CD14-positive monocyte (primary cell): ENCODE measurements around the gene MBP. TPM values are rescaled to one million over a fixed set of nuclear protein-coding genes. Genes with fewer than 3 reads are reported as not detected.

Experiments used
- DNase-seq, 3 donors: peaks; one replicate each; pipeline ENCODE4 v3.0.0-alpha.2; 2011 to 2022
- H2AFZ ChIP-seq: 2 replicates; pipeline ENCODE4 v1.6.0; 2012; ENCODE audit warnings: mild to moderate bottlenecking, low read depth, low read length, inconsistent platforms; ENCODE audit not compliant: insufficient read depth, poor library complexity, severe bottlenecking
- H3K27ac ChIP-seq, 2 donors: 1 replicate in 1 of 2; 2 replicates in 1 of 2; pipeline ENCODE4 v1.5.1; 2012 to 2013; ENCODE audit warnings: low read length in 2 of 2, control low read depth in 1 of 2, inconsistent platforms in 1 of 2, low read depth in 1 of 2, mild to moderate bottlenecking in 1 of 2
- H3K27me3 ChIP-seq, 2 donors: one replicate each; pipeline versions ENCODE4 v1.6.0 to v1.6.1; 2011 to 2013; ENCODE audit warnings: low read length in 2 of 2; ENCODE audit not compliant: control insufficient read depth in 2 of 2, insufficient read depth in 2 of 2
- H3K36me3 ChIP-seq, 2 donors: replicated peaks in 1 of 2; 1 replicate in 1 of 2; 2 replicates in 1 of 2; pipeline versions ENCODE4 v1.5.1 to v1.6.1; 2012 to 2013; ENCODE audit warnings: low read length in 2 of 2, control low read depth in 1 of 2, inconsistent platforms in 1 of 2, mild to moderate bottlenecking in 1 of 2; ENCODE audit not compliant: insufficient read depth in 2 of 2, control insufficient read depth in 1 of 2
- H3K4me1 ChIP-seq, 2 donors: 1 replicate in 1 of 2; 2 replicates in 1 of 2; pipeline versions ENCODE4 v1.5.1 to v1.6.1; 2012 to 2013; ENCODE audit warnings: low read length in 2 of 2, control low read depth in 1 of 2, inconsistent platforms in 1 of 2, mild to moderate bottlenecking in 1 of 2, moderate library complexity in 1 of 2; ENCODE audit not compliant: insufficient read depth in 2 of 2, control insufficient read depth in 1 of 2
- H3K4me2 ChIP-seq: replicated peaks from 2 replicates; pipeline ENCODE3; 2012; ENCODE audit warnings: low read length, moderate library complexity, mild to moderate bottlenecking; ENCODE audit not compliant: poor library complexity, severe bottlenecking; ENCODE audit errors: extremely low read depth
- H3K4me3 ChIP-seq, 3 experiments: fragments of 200-600 bp in 1 of 3; sonication (generic) in 1 of 3; replicated peaks in 1 of 3; 1 replicate in 2 of 3; 2 replicates in 1 of 3; pipeline ENCODE4 v1.5.1; 2011 to 2013; ENCODE audit warnings: low read length in 3 of 3, mild to moderate bottlenecking in 3 of 3, control low read depth in 2 of 3, low read depth in 2 of 3, inconsistent platforms in 1 of 3, moderate library complexity in 1 of 3
- H3K79me2 ChIP-seq: 2 replicates; pipeline ENCODE4 v1.6.0; 2012; ENCODE audit warnings: mild to moderate bottlenecking, control low read depth, inconsistent platforms, low read length, moderate library complexity; ENCODE audit not compliant: insufficient read depth
- H3K9ac ChIP-seq: 2 replicates; pipeline ENCODE4 v1.6.0; 2017; ENCODE audit warnings: low read length, mild to moderate bottlenecking; ENCODE audit not compliant: insufficient read depth, poor library complexity, severe bottlenecking
- H3K9me3 ChIP-seq, 2 donors: replicated peaks in 1 of 2; 1 replicate in 1 of 2; 2 replicates in 1 of 2; pipeline versions ENCODE4 v1.5.1 to v1.6.1; 2012 to 2013; ENCODE audit warnings: low read length in 2 of 2, control low read depth in 1 of 2; ENCODE audit not compliant: control insufficient read depth in 1 of 2, insufficient read depth in 1 of 2
- H4K20me1 ChIP-seq: 2 replicates; pipeline ENCODE4 v1.6.0; 2012; ENCODE audit warnings: mild to moderate bottlenecking, low read length, control low read depth, moderate library complexity; ENCODE audit not compliant: insufficient read depth
- H3K27ac Mint-ChIP-seq, 7 donors: one replicate each; pipeline ENCODE4 v1.8.0; 2020; ENCODE audit warnings: mild to moderate bottlenecking in 7 of 7, mixed read lengths in 7 of 7, moderate library complexity in 6 of 7, inconsistent platforms in 2 of 7
- H3K27me3 Mint-ChIP-seq, 3 donors: one replicate each; pipeline ENCODE4 v1.8.0; 2021 to 2022; ENCODE audit warnings: low read depth in 3 of 3, mild to moderate bottlenecking in 3 of 3, mixed read lengths in 3 of 3, moderate library complexity in 3 of 3, inconsistent platforms in 1 of 3
- H3K36me3 Mint-ChIP-seq, 2 donors: one replicate each; pipeline ENCODE4 v1.8.0; 2020; ENCODE audit warnings: mixed read lengths in 2 of 2, inconsistent platforms in 1 of 2, mild to moderate bottlenecking in 1 of 2
- H3K4me1 Mint-ChIP-seq: one replicate; pipeline ENCODE4 v1.8.0; 2020; ENCODE audit warnings: mild to moderate bottlenecking, mixed read lengths
- H3K4me3 Mint-ChIP-seq, 2 donors: one replicate each; pipeline ENCODE4 v1.8.0; 2020; ENCODE audit warnings: mild to moderate bottlenecking in 2 of 2, mixed read lengths in 2 of 2, moderate library complexity in 1 of 2
- H3K9me3 Mint-ChIP-seq, 7 donors: one replicate each; pipeline ENCODE4 v1.8.0; 2020 to 2022; ENCODE audit warnings: mixed read lengths in 7 of 7, mild to moderate bottlenecking in 6 of 7, moderate library complexity in 6 of 7, inconsistent platforms in 2 of 7
- CTCF ChIP-seq: fragments of 200-600 bp; IDR thresholded peaks from one replicate; pipeline ENCODE4 v1.8.0; 2022; ENCODE audit warnings: antibody characterized with exemption, mild to moderate bottlenecking
- WGBS: methylation state at CpG from one replicate; pipeline ENCODE4 v1.1.5; 2013; ENCODE audit warnings: missing lambda C conversion rate; ENCODE audit not compliant: insufficient coverage; 5-methylcytosine and 5-hydroxymethylcytosine counted together
- intact Hi-C, 2 donors: fragments of 100-400 bp; cut with micrococcal nuclease; formaldehyde crosslinking; loops; one replicate each; pipeline versions ENCODE4 v1.15.0 to v1.15.1; 2023
- polyA plus RNA-seq, 3 donors: library from polyadenylated mRNA; depleted of rRNA in 1 of 3; unstranded in 2 of 3; stranded (reverse) in 1 of 3; fragments of 300-500 nt in 2 of 3; fragments of >200 nt in 1 of 3; fragmentation: Illumina TruSeq in 2 of 3; gene quantifications; 1 replicate in 2 of 3; 2 replicates in 1 of 3; pipeline ENCODE4 v1.2.3, GENCODE V29; 2012 to 2021

MBP gene
- polyA plus RNA-seq, 3 donors: 47.7 to 81.0 (median 50.4) TPM

GRCh38 chr18:77021075-77021474 lies 111.5 kb downstream of the MBP start:
- peaks cover 98% of the 10 kb centered on the region for H4K20me1 ChIP-seq
- Mint-ChIP-seq H3K27ac (peak overlapping the region in 2 of 7 donors; percentile 7 to 63), H3K27me3 (peaks cover 0 to under 1% (median 0%) of the 10 kb centered on the region in 3 donors), H3K4me1 (peaks cover 16% of the 10 kb centered on the region), H3K9me3 (no peaks in the 10 kb centered on the region), H3K4me3 (no peak overlapping the region), H3K36me3 (peaks cover 80 to 85% of the 10 kb centered on the region in 2 donors)
- peaks cover 44 to 86% of the 10 kb centered on the region in 2 donors for H3K36me3 ChIP-seq
- WGBS: 100% methylated on average over 2 of the region's 9 CpGs
- H3K4me3 ChIP-seq: no peak overlapping the region
- H3K4me2 ChIP-seq: no peak overlapping the region
- DNase-seq: no peak
- no peak for TF ChIP-seq CTCF
- H3K9ac ChIP-seq: no peak overlapping the region
- peaks cover 42% of the 10 kb centered on the region for H3K79me2 ChIP-seq
- H3K9me3 ChIP-seq: no peaks in the 10 kb centered on the region
- H3K27ac ChIP-seq: no peak overlapping the region
- intact Hi-C loops: no loop called here
- peaks cover 9 to 12% of the 10 kb centered on the region in 2 donors for H3K4me1 ChIP-seq
- no peak overlapping the region for H2AFZ ChIP-seq
- no peaks in the 10 kb centered on the region for H3K27me3 ChIP-seq

GRCh38 chr18:77020561-77020960 lies 112.0 kb downstream of the MBP start:
- H4K20me1 ChIP-seq: peaks cover 98% of the 10 kb centered on the region
- Mint-ChIP-seq H3K4me3 (no peak overlapping the region), H3K36me3 (peaks cover 79 to 85% of the 10 kb centered on the region in 2 donors), H3K27me3 (no peaks in the 10 kb centered on the region), H3K9me3 (no peaks in the 10 kb centered on the region), H3K27ac (peak overlapping the region in 1 of 7 donors; percentile 32), H3K4me1 (peaks cover 20% of the 10 kb centered on the region)
- no peak for TF ChIP-seq CTCF
- peaks cover 12 to 15% of the 10 kb centered on the region in 2 donors for H3K4me1 ChIP-seq
- H3K9me3 ChIP-seq: no peaks in the 10 kb centered on the region
- H3K36me3 ChIP-seq: peaks cover 44 to 86% of the 10 kb centered on the region in 2 donors
- intact Hi-C loops: no loop called here
- H3K4me2 ChIP-seq: no peak overlapping the region
- no peak overlapping the region for H3K9ac ChIP-seq
- no peak for DNase-seq
- H3K4me3 ChIP-seq: no peak overlapping the region
- no peak overlapping the region for H2AFZ ChIP-seq
- H3K79me2 ChIP-seq: peaks cover 37% of the 10 kb centered on the region
- 83% methylated on average over 6 of the region's 11 CpGs for WGBS
- H3K27me3 ChIP-seq: no peaks in the 10 kb centered on the region
- H3K27ac ChIP-seq: peak overlapping the region in 1 of 2 donors; percentile 1
